AG10803 (cell line): ENCODE measurements around the gene ADGRV1.

Source experiments
- DNase-seq: peaks from one replicate; pipeline ENCODE4 v3.0.0; 2010; ENCODE audit warnings: low read depth
- H3K4me3 ChIP-seq: 2 replicates; pipeline ENCODE4 v1.5.1; 2011; ENCODE audit warnings: mild to moderate bottlenecking, low read length, control low read depth
- TF ChIP-seq, protein P1 (sequence below): conservative IDR thresholded peaks from 2 replicates; pipeline ENCODE4 v1.5.1; 2011; ENCODE audit warnings: mild to moderate bottlenecking, low read length, control low read depth, inconsistent platforms

ADGRV1 gene

GRCh38 chr5:91168859-91169258, 610.3 kb downstream of the ADGRV1 start:
- peak; percentile 67 for DNase-seq
- H3K4me3 ChIP-seq = no peak overlapping the region
- TF ChIP-seq, protein P1, sequence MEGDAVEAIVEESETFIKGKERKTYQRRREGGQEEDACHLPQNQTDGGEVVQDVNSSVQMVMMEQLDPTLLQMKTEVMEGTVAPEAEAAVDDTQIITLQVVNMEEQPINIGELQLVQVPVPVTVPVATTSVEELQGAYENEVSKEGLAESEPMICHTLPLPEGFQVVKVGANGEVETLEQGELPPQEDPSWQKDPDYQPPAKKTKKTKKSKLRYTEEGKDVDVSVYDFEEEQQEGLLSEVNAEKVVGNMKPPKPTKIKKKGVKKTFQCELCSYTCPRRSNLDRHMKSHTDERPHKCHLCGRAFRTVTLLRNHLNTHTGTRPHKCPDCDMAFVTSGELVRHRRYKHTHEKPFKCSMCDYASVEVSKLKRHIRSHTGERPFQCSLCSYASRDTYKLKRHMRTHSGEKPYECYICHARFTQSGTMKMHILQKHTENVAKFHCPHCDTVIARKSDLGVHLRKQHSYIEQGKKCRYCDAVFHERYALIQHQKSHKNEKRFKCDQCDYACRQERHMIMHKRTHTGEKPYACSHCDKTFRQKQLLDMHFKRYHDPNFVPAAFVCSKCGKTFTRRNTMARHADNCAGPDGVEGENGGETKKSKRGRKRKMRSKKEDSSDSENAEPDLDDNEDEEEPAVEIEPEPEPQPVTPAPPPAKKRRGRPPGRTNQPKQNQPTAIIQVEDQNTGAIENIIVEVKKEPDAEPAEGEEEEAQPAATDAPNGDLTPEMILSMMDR = no peak

DNA sequence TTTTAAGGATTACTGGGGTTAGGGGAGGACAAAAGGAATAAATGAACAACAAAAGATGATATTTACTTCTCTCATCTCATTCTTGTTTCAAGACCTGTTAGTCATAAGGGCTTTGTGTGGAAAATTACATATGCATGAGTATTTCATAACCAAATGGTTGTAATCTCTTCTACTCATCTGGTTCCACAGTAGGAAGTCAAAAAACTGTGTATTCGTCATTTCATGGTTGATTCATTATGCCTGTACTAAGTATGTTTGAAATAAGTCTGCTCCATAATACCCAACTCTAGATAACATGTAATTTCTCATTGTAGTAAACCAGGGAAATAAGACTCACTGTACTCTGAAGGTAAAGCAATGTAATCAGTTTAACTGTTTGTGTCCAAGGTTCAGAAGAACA, 611.7 kb downstream of the ADGRV1 start:
- no peak overlapping the region for H3K4me3 ChIP-seq
- DNase-seq = peak; percentile 84
- TF ChIP-seq, protein P1 = no peak

- TF ChIP-seq, protein P1 = no peak
- no peak overlapping the region for H3K4me3 ChIP-seq
- no peak for DNase-seq
Measured at GRCh38 chr5:91171322-91171721, 612.7 kb downstream of the ADGRV1 start.

- peak; percentile 16 for DNase-seq
- no peak overlapping the region for H3K4me3 ChIP-seq
- TF ChIP-seq, protein P1 = no peak
Measured at GRCh38 chr5:91174396-91174795, 615.8 kb downstream of the ADGRV1 start.

- H3K4me3 ChIP-seq = no peak overlapping the region
- TF ChIP-seq, protein P1 = no peak
- DNase-seq = no peak
Measured at GRCh38 chr5:91175708-91176107, 617.1 kb downstream of the ADGRV1 start.

DNA sequence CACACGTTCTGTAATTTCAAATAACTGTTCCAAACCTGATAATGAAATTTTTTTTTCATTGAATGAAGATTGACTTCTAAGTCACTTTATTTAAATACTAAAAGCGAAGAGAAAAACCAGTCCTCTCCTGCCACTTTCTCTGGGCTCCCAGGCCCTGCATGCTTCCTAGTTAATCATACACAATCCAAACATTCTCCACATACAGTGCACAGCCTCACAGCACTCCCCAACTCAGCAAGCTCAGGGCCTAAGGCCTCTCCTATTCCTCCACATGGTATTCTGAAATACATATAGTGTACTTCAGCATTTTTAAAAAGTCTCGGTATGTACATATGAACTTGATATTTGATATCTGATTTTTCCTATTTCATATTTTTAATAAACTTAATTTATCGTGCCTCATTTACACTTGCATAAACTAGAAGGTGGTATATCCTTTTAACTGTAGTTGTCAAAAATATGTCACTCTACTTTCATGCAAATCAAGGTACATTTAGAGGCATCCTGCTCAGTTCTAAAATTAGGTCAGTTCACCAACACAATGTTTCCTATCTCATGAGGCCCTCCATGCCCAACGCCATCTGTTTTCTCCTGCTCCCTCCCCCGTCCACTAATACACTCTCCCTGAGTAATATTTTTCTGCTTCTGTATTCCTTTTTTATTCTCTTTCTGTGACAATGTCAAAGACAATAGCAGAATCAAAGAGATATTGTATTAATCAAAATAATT, 617.9 kb downstream of the ADGRV1 start:
- DNase-seq = no peak
- H3K4me3 ChIP-seq = no peak overlapping the region
- TF ChIP-seq, protein P1 = no peak

DNA sequence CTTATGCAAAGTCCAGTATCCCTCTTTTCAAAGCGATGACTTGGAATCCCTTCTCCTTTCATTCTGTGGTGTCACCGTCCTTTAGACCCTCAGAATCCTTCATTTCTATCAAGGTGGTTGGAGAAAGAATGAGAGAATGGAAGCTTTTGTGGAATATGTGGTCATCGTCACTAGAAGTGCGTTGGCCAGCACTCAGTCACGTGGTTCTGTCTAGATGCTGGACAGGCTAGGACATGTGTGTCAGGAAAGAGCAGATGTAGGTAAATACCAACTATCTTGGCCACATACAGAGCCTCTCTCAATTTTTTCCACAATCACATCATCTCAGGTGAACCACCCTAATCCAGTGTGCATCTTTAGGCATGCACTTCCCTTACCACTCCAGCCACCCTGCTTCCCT, 618.5 kb downstream of the ADGRV1 start:
- no peak overlapping the region for H3K4me3 ChIP-seq
- DNase-seq = no peak
- TF ChIP-seq, protein P1 = no peak
